Anterior cingulate cortex (tissue), 58 donors: ENCODE measurements around the gene C1QC.

Experiments used
- DNase-seq, 58 donors: peaks; one replicate each; lab custom pipeline; 2025; lab: John Stamatoyannopoulos, UW

Gene C1QC

GRCh38 chr1:22643381-22643780 is at the start of gene C1QC:
C1QC (plus strand) TSS chr1:22643633; CDS start chr1:22644024, 391 bp downstream.
- DNase-seq: peak in 25 of 58 donors; percentile 5 to 57 (median 23)

GRCh38 chr1:22594396-22594795 is 49.0 kb upstream of the C1QC start:
- DNase-seq: no peak

DNA sequence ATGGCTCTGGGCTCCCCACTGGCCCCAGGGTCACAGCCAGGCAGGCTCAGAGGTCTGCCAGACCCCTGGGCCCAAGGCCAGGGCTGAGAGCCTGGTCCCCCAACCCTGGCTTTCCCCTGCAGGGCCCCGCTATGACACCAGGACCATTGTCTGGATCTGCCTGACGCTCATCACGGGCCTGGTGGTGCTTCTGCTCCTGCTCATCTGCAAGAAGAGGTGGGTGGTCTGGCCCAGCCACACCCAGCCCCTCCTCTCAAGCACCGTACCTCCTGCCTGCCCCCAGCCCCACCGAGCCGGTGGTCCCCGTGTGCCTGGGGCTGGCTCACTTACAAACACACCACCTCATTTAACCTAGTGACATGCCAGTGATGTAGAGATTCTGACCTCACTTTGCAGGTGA is 48.3 kb upstream of the C1QC start:
- DNase-seq: no peak

DNA sequence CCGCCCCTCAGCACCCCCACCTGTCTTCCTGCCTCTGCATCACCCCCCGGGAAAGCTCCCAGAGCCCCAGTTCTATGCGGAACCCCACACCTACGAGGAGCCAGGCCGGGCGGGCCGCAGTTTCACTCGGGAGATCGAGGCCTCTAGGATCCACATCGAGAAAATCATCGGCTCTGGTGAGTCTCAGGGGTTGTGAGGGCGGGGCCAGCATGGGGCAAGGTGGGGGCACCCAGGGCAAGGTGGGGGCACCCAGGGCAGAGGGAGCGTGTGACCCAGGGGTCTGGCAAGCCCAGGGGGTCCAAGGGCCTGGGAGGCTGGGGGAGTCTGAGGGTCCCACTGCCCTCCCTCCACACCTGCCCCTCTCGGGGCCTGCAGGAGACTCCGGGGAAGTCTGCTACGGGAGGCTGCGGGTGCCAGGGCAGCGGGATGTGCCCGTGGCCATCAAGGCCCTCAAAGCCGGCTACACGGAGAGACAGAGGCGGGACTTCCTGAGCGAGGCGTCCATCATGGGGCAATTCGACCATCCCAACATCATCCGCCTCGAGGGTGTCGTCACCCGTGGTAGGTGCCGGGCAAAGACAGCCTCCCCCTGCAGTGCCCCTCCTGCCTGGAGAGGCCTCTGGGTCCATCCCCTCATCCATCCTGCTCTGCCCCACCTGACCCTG is 46.0 kb upstream of the C1QC start:
- no peak for DNase-seq

- DNase-seq: no peak
Observed at GRCh38 chr1:22597996-22598395, 45.4 kb upstream of the C1QC start.

DNA sequence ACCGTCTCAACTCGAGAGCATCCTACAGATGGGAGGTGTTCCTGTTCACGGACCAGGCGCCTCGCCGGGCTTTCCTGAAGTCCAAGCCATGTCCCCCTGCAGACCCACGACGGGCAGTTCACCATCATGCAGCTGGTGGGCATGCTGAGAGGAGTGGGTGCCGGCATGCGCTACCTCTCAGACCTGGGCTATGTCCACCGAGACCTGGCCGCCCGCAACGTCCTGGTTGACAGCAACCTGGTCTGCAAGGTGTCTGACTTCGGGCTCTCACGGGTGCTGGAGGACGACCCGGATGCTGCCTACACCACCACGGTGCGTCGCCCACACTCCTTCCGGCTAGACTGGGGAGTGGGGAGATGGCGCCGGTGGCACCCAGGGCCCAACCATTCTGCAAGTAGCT is 44.7 kb upstream of the C1QC start:
- DNase-seq: no peak

GRCh38 chr1:22600071-22600816 is 43.2 kb upstream of the C1QC start:
- DNase-seq: no peak

DNA sequence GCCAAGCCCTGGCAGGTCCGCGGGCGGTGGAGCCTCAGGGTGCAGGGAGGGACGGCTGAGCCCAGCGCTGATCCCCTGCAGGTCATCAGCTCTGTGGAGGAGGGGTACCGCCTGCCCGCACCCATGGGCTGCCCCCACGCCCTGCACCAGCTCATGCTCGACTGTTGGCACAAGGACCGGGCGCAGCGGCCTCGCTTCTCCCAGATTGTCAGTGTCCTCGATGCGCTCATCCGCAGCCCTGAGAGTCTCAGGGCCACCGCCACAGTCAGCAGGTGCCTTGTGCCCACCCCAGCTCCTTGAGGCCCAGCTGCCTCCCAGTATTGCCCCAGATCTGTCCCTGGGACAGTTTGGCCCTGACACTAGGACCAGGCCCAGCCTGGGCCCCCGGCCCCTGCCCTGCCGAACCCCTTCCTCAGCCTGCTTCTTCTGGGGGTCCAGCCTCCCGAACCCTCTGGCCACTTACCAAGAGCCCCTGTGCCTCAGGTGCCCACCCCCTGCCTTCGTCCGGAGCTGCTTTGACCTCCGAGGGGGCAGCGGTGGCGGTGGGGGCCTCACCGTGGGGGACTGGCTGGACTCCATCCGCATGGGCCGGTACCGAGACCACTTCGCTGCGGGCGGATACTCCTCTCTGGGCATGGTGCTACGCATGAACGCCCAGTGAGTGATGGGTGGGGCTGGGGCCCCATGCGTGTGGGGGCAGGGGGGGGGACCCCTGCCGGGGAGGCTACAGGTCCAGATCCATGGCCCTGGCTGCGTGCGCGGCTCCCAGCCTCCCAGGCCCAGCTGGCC is 42.4 kb upstream of the C1QC start:
- no peak for DNase-seq

DNA sequence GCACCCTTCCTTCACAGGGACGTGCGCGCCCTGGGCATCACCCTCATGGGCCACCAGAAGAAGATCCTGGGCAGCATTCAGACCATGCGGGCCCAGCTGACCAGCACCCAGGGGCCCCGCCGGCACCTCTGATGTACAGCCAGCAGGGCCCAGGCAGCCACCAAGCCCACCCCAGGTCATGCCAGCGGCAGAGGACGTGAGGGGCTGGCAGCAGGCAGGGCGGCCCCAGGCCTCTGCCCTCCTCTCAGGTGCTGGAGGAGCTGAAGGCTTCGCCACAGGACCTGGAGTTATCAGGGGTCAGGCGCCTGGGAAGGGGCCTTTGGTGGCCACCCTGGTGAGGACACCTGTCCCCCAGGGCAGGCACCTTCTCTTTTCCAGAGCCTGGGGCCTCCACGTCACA is 41.8 kb upstream of the C1QC start:
- DNase-seq: no peak

DNA sequence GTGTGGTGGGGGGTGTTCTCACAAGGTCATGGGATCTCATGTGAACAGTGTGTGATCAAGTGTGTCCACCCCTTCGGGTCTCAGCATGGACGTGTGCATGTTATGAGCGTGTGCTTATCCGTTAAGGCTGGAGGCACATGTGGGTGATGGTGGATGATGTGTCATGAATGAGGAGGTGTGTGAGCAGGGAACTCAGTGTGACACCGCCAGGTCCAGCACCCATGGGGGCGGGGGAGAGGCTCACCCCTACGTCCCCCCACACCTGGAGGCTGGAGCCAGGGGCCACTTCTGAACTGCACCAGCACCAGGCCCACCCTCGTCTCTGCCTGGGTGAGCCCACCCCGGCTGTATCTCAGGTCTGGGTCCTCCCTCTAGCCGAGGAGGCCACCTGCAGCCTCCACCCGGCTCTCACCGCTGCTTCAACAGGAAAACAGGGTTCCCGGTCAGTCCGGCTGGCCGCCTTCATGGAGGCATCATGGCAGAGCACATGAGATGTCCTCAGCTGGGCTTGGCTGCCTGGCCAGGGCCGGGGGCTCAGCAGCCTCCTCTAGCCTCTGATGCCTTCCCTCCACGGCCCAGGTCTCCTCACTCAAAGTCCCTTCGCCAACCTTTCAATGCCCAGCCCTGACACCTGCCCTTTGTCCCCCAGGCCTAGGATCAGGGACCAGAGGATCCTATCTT is 41.2 kb upstream of the C1QC start:
- DNase-seq: no peak

GRCh38 chr1:22606161-22606560 is 37.3 kb upstream of the C1QC start:
- DNase-seq: no peak

- no peak for DNase-seq
Observed at GRCh38 chr1:22607154-22607553, 36.3 kb upstream of the C1QC start.

- no peak for DNase-seq
Observed at GRCh38 chr1:22608361-22608760, 35.1 kb upstream of the C1QC start.

GRCh38 chr1:22609291-22609690 is 34.1 kb upstream of the C1QC start:
- no peak for DNase-seq

DNA sequence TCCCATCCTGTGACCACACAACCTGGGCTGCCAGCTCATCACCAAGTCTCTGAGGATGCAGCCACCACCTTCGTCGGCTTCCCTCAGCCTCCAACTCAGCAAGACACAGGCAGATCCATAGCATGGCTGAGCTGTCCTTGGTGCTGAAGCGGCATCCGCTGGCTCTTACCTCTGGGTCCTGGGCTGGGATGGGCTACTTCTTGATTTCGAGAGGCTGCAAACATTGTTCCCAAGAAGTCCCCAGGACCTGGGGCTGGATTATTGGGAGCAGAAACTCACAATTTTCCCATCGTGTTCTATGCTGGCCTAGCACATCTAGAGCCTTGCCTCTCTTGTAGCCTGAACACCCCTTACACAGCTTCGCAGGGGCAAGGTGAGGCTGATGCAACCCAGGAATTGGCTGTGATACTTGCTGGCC is 31.9 kb upstream of the C1QC start:
- no peak for DNase-seq

DNA sequence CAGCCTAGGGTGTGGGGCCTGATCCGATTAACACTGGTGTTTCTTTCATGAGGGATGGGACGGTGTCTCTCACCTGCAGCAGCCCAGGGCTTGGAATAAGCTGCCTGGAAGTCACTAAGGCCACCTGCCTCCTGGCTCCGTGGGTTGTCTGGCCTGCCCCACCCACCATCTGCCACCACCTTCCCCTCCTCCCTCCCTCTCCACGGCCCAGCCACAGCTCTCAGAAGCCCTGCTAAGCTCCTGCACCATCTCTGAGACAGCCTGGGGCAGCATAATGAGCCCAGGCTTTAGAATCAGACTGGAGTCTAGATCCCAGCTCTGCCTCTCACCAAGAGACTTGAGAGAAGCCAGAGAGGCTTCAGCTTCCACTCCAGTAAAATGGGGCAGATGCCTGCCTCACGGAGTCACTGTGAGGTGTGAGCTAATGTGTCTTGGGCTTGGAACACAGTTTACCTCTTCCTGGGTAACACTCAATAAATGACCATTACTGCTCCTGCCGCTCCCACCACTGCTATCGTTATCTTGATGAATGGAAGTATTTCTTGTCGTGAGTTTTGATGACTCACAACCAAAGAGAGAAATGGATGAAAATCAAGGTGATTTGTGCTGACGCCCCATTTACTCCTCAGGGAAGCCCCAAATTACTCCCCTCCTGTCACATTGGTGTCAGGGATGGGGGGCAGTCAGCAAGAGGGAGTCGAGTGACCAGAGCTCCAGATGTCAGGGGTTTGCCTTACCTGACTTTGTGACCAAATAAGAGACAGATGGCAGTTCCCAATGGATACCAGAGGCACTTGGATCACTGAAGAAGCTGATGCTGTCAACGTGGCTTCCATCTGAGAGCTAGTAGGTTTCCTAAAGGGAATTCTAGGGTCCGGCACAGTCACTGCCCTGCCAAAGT is 30.5 kb upstream of the C1QC start:
- no peak for DNase-seq

DNA sequence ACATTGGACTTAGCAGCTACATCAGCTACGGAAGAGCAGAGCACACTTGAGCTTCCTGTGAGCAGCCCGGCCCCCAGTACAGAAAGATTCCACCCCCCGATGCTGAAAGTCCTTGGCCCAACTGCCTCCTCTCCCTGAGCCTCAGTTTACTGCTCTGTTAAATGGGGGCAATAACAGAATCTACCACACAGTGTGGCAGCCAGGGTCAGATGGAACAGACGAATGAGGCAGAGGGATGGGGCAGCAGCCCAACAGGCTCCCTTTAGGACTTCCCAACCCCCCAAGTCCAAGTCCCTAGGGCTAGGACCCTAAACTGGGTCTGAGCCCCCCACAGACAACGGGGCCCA is 29.9 kb upstream of the C1QC start:
- DNase-seq: no peak

DNA sequence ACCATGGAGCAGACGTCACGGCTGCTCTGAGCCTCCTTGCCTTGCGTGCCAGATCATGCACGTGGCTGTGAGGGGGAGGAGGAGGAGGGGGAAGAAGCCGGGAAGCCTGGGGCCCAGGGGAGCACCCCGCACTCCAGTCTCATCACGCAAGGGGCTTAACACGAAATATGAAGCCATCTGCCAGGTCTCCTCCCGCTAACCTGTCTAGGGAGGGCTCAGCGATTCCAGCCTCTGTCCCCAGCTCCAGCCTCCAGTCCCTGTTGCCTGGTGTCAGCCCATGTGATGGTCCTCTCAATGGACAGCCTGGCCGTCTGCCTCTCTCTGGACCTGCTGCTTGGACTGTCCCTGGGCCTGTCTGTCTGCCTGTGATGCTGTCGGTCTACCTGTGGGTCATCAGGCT is 29.5 kb upstream of the C1QC start:
- no peak for DNase-seq

DNA sequence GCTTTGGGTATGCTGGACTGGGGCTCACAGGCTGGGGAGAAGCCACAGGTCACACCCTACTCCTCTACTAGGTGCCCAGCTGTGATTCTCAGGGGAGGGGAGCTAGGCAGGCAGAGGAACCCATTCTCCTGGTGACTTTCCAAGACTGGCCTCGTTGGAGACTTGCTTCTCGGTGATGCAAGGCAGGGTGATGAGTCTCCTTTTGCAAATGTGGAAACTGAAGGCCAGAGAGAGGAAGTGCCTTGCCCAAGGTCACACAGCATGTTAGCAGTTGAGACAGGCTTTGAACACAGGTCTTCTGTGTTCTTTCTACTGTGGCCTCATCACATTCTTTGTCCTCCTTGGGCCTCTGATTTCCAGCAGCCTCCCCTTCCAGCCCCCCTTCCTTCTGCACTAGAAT is 27.5 kb upstream of the C1QC start:
- DNase-seq: no peak

DNA sequence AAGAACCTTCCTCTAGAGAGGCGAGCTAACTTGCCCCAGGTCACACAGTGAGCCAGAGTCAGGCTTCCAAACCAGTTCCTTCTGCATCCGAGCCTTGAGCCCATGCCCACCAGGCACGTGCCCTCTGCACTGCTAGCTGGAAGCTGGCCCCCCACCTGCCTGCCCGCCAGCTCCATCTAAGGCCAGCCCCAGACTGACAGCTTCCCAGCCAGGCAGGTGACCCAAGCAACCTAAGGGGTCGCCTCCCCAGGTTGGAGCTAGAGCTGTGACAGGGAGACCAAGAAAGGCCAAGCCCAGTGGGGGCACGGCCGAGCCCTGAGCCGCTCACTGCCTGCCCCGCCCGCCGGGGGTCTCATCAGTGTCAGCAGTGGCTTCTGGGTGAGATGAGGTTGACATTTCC is 26.9 kb upstream of the C1QC start:
- DNase-seq: no peak
